ENCODE results near the gene ANKS6. TPM values are rescaled to one million over a fixed set of nuclear protein-coding genes. Genes with fewer than 3 reads are reported as not detected.

Gene ANKS6
- total RNA-seq, 4 donors from 2014 or later = 18.3 to 35.9 (median 29.3) TPM

- in situ Hi-C loops (cut with MboI; ENCODE audit: low pct_ligation_motif_present in 1 of 4, low pct_unique_long_range_greater_than_20kb in 1 of 4, low sequenced_read_pairs in 3 of 4) = no loop called here
- TF ChIP-seq EP300 (IDR thresholded peaks at IDR 0.05; ENCODE audit: low read depth) (no peak), POLR2A (IDR thresholded peaks at IDR 0.05) (no peak), CTCF (IDR thresholded peaks at IDR 0.05) (no peak), POLR2AphosphoS5 (IDR thresholded peaks at IDR 0.05) (no peak)
These were observed 42.7 kb upstream of the ANKS6 start for GRCh38 chr9:98838868-98839565.

GRCh38 chr9:98838155-98838867 is 42.0 kb upstream of the ANKS6 start:
- no peak overlapping the region for H3K27ac ChIP-seq
- peaks cover 0 to 13% (median 0%) of the 10 kb centered on the region in 4 donors for H3K36me3 ChIP-seq
- no peaks in the 10 kb centered on the region for H3K27me3 ChIP-seq
- intact Hi-C loops (cut with DNase I; ENCODE audit: low total_unique reads) (no loop called here), in situ Hi-C loops (cut with MboI; ENCODE audit: low pct_ligation_motif_present in 1 of 4, low pct_unique_long_range_greater_than_20kb in 1 of 4, low sequenced_read_pairs in 3 of 4) (no loop called here)
- no peak for TF ChIP-seq CTCF (IDR thresholded peaks at IDR 0.05)
- no peak for TF ChIP-seq EP300 (IDR thresholded peaks at IDR 0.05; ENCODE audit: low read depth)
- no peak for TF ChIP-seq POLR2A (IDR thresholded peaks at IDR 0.05)
- no peak for TF ChIP-seq POLR2AphosphoS5 (IDR thresholded peaks at IDR 0.05)
- H3K9me3 ChIP-seq = no peaks in the 10 kb centered on the region
- no peak for DNase-seq
- no peak overlapping the region for H3K4me3 ChIP-seq
- H3K4me1 ChIP-seq = no peaks in the 10 kb centered on the region
- 95% methylated on average over 5 to 6 of the region's 6 CpGs for WGBS, 2 donors (ENCODE audit: low coverage in 1 of 2)

More at GRCh38 chr9:98838868-98839565, 42.7 kb upstream of the ANKS6 start:
- no peaks in the 10 kb centered on the region for H3K9me3 ChIP-seq
- intact Hi-C loops (cut with DNase I; ENCODE audit: low total_unique reads) = no loop called here
- WGBS, 2 donors (ENCODE audit: low coverage in 1 of 2) = 92 to 97% methylated on average over 3 to 6 of the region's 6 CpGs
- no peak overlapping the region for H3K4me3 ChIP-seq
- DNase-seq = no peak
- H3K27me3 ChIP-seq = no peaks in the 10 kb centered on the region
- H3K4me1 ChIP-seq = no peaks in the 10 kb centered on the region
- H3K36me3 ChIP-seq = peaks cover 0 to 13% (median 0%) of the 10 kb centered on the region in 4 donors
- no peak overlapping the region for H3K27ac ChIP-seq

- WGBS, 2 donors (ENCODE audit: low coverage in 1 of 2) = 93 to 100% methylated on average over 4 of the region's 4 CpGs
- TF ChIP-seq CTCF (IDR thresholded peaks at IDR 0.05) (no peak), EP300 (IDR thresholded peaks at IDR 0.05; ENCODE audit: low read depth) (no peak), POLR2A (IDR thresholded peaks at IDR 0.05) (no peak), POLR2AphosphoS5 (IDR thresholded peaks at IDR 0.05) (no peak)
- no peak overlapping the region for H3K27ac ChIP-seq
- no peaks in the 10 kb centered on the region for H3K27me3 ChIP-seq
- DNase-seq = no peak
- peaks cover 0 to 9% (median 0%) of the 10 kb centered on the region in 4 donors for H3K36me3 ChIP-seq
- intact Hi-C loops (cut with DNase I; ENCODE audit: low total_unique reads) = no loop called here
- no peaks in the 10 kb centered on the region for H3K9me3 ChIP-seq
- in situ Hi-C loops (cut with MboI; ENCODE audit: low pct_ligation_motif_present in 1 of 4, low pct_unique_long_range_greater_than_20kb in 1 of 4, low sequenced_read_pairs in 3 of 4) = no loop called here
- H3K4me3 ChIP-seq = no peak overlapping the region
- no peaks in the 10 kb centered on the region for H3K4me1 ChIP-seq
These were observed 41.2 kb upstream of the ANKS6 start for GRCh38 chr9:98837516-98837915.

DNA sequence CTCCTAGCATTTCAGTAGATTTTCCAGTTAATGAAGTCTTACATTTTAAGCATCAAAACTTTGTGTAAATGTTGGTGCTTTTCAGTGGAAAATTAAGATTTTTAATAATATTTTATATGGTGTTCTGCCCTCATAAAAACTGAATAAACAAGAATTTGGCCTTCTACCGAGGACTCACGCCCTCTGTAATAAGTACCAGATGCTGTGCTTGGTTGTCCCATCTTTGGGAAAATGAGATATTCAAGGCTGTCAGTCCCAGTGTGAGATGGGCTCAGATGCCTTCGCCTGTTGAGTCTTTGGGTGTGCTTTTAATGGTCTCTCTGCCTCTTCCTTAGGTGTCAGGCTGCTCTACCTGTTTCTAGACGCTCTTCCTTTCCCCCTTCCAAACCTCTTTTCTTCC is 39.9 kb upstream of the ANKS6 start:
- 76 to 90% methylated on average over 3 to 4 of the region's 4 CpGs for WGBS, 2 donors (ENCODE audit: low coverage in 1 of 2)
- in situ Hi-C loops (cut with MboI; ENCODE audit: low pct_ligation_motif_present in 1 of 4, low pct_unique_long_range_greater_than_20kb in 1 of 4, low sequenced_read_pairs in 3 of 4) = no loop called here
- no peak for DNase-seq
- no peak overlapping the region for H3K4me3 ChIP-seq
- no peak overlapping the region for H3K27ac ChIP-seq
- intact Hi-C loops (cut with DNase I; ENCODE audit: low total_unique reads) = no loop called here
- peaks cover 0 to 13% (median 3%) of the 10 kb centered on the region in 4 donors for H3K36me3 ChIP-seq
- TF ChIP-seq CTCF (IDR thresholded peaks at IDR 0.05) = no peak
- no peak for TF ChIP-seq POLR2AphosphoS5 (IDR thresholded peaks at IDR 0.05)
- no peak for TF ChIP-seq EP300 (IDR thresholded peaks at IDR 0.05; ENCODE audit: low read depth)
- no peak for TF ChIP-seq POLR2A (IDR thresholded peaks at IDR 0.05)
- H3K27me3 ChIP-seq = no peaks in the 10 kb centered on the region
- H3K9me3 ChIP-seq = no peaks in the 10 kb centered on the region
- H3K4me1 ChIP-seq = no peaks in the 10 kb centered on the region

All from transverse colon (tissue), 4 donors.